Progenitor cell of endocrine pancreas (in vitro differentiated cells): ENCODE data around the gene SOX18. TPM values are rescaled to one million over a fixed set of nuclear protein-coding genes. Genes with fewer than 3 reads are reported as not detected.

Experiments used
- DNase-seq: peaks from one replicate; pipeline ENCODE4 v3.0.0; 2021; ENCODE audit warnings: low spot score; ENCODE audit not compliant: unreplicated experiment
- H3K27ac Mint-ChIP-seq: 2 replicates; pipeline ENCODE4 v1.8.0; 2021; ENCODE audit warnings: mild to moderate bottlenecking, moderate library complexity, mixed read lengths
- H3K27me3 Mint-ChIP-seq: 2 replicates; pipeline ENCODE4 v1.8.0; 2021; ENCODE audit warnings: mixed read lengths
- H3K36me3 Mint-ChIP-seq: 2 replicates; pipeline ENCODE4 v1.8.0; 2022; ENCODE audit warnings: mixed read lengths; ENCODE audit not compliant: insufficient read depth
- H3K4me1 Mint-ChIP-seq: 2 replicates; pipeline ENCODE4 v1.8.0; 2021; ENCODE audit warnings: low read depth, mixed read lengths
- H3K4me3 Mint-ChIP-seq: 2 replicates; pipeline ENCODE4 v1.8.0; 2021; ENCODE audit warnings: low read depth, mild to moderate bottlenecking, moderate library complexity, mixed read lengths
- H3K9me3 Mint-ChIP-seq: 2 replicates; pipeline ENCODE4 v1.8.0; 2021; ENCODE audit warnings: low read depth, mixed read lengths
- total RNA-seq: library from RNA; stranded (reverse); gene quantifications from 2 replicates; pipeline ENCODE4 v1.2.1, GENCODE V29; 2021
- TF ChIP-seq, protein P1 (sequence below): fragments of 200-600 bp; sonication (generic); IDR thresholded peaks from one replicate; pipeline ENCODE4 v1.5.0; 2021; ENCODE audit warnings: antibody characterized with exemption, mild to moderate bottlenecking; ENCODE audit not compliant: unreplicated experiment

Gene SOX18
- total RNA-seq, 1 donor from 2014 or later: not detected

DNA sequence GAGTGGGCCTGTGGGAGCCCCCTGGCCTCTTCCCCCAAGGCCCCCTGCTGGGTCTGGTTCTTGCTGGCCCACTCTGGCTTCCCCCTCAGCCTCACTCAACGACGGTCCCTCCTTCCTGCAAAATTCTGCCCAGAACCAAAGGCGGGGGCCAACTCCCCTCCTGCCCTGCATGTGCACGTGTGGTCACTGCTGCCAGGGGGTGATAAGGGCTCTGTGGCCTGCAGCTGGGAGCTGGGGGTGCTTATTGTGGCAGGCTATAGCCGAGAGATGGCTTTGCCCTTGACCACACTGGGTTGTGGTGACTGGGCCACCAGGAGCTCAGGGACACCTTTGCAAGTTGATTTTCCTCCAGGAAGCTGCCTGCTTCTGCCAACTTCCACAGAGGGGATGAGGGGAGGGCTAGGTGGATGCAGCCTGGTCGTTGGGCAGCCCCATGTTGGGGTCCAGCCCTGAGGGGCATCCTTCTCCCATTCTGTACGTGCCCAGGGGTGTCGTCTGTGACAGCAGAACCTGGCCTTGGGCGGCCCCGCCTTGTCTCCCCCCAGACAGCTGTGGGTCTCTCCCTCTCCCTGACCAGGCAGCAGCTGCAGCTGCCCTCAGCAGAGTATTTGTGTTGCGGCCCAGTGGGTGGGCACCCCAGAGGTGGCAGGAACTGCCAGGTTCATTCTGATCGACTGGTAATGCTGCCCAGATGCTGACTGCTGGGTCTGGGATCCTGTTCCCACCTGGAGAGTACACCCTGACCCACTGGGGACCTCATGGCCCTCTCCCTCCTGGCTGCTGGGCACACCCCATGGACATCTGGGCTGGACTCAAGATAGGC, 19.2 kb upstream of the SOX18 start:
- Mint-ChIP-seq H3K36me3 (no peaks in the 10 kb centered on the region), H3K4me3 (no peak overlapping the region), H3K4me1 (peaks cover 9% of the 10 kb centered on the region), H3K27ac (no peak overlapping the region), H3K9me3 (no peaks in the 10 kb centered on the region), H3K27me3 (no peaks in the 10 kb centered on the region)
- TF ChIP-seq, protein P1, sequence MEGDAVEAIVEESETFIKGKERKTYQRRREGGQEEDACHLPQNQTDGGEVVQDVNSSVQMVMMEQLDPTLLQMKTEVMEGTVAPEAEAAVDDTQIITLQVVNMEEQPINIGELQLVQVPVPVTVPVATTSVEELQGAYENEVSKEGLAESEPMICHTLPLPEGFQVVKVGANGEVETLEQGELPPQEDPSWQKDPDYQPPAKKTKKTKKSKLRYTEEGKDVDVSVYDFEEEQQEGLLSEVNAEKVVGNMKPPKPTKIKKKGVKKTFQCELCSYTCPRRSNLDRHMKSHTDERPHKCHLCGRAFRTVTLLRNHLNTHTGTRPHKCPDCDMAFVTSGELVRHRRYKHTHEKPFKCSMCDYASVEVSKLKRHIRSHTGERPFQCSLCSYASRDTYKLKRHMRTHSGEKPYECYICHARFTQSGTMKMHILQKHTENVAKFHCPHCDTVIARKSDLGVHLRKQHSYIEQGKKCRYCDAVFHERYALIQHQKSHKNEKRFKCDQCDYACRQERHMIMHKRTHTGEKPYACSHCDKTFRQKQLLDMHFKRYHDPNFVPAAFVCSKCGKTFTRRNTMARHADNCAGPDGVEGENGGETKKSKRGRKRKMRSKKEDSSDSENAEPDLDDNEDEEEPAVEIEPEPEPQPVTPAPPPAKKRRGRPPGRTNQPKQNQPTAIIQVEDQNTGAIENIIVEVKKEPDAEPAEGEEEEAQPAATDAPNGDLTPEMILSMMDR: no peak
- DNase-seq: no peak

DNA sequence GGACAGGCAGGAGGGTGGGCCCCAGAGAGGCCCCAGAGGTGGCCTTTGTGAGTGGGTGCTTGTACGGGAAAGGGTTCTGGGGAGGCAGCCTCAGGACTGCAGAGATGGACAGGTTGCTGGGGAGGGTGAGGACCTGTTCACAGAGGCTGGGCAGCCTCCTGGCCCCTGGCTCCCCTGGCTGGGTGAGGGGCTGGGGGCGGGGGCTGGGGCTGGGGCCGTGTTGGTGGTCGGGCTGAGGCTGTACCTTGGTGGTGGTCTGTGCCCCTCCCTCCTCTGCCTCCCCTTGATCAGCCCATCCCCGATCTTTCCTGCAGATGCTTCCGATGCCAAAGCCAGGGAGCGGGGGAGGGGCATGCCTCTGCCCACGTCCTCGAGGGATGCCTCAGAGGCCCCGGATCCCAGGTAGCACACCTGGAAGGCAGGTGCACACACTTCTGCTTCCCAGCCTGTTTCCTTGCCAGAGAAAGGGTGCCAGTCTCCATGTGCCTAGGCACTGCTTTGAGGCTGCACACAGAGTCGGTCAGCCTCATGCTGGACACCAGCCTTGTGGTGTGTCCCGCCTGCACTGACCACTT, 18.4 kb upstream of the SOX18 start:
- H3K36me3 Mint-ChIP-seq: no peaks in the 10 kb centered on the region
- no peaks in the 10 kb centered on the region for H3K27me3 Mint-ChIP-seq
- no peak overlapping the region for H3K27ac Mint-ChIP-seq
- H3K4me3 Mint-ChIP-seq: no peak overlapping the region
- H3K9me3 Mint-ChIP-seq: no peaks in the 10 kb centered on the region
- TF ChIP-seq, protein P1: no peak
- H3K4me1 Mint-ChIP-seq: peaks cover 9% of the 10 kb centered on the region
- DNase-seq: no peak

DNA sequence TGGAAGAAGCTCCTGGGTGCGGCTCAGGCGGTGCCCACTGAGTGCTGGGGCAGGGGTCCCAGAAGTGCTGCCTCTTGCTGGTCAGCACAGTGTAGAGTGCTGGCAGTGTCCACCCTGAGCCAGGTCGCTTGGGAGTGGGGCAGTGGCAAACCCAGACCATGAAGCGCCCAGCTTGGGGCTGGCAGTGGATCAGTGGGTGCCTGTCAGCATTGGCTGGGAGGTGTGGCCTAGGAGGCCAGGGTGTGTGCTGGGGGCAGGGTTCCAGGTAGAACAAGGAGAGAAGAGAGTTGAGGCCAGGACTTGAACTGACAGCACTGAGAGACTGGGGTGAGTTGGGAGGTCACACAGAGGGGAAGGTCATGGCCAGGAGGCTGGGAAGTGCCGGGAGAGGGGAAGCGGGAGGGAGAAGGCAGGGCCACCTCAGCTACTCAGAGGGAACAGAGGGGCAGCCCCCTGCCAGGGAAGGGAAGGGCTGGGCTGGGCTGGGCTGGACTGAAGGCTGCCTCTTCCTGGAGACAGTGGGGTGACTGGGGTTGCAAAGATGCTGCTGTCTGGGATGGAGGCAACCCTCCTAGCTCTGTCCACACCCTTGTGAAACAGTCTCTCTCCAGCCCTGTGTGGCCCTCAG, 17.7 kb upstream of the SOX18 start:
- H3K4me3 Mint-ChIP-seq: no peak overlapping the region

DNA sequence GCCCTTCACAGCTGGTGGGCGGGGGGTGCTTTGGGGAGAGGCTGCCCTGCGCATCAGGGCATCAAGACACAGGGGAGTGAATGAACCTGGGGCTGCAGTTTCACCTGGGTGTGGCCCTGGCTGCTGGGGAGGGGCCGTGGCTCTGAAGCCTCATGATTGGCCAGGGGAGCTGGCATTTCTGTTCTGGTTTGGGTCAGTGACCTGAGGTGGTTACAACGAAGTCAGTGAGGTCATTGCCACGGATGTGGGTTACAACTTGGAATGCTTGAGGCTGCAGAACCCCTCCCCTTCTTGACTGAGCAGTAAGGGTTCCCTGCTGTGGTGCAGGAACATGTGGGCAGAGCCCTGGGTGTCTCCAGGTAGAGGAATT, 16.5 kb upstream of the SOX18 start:
- TF ChIP-seq, protein P1: no peak
- Mint-ChIP-seq H3K27me3 (no peaks in the 10 kb centered on the region), H3K4me1 (peaks cover 15% of the 10 kb centered on the region), H3K36me3 (no peaks in the 10 kb centered on the region), H3K4me3 (no peak overlapping the region), H3K9me3 (no peaks in the 10 kb centered on the region), H3K27ac (no peak overlapping the region)
- no peak for DNase-seq

More for the DNA sequence above, 17.7 kb upstream of the SOX18 start:
- no peaks in the 10 kb centered on the region for H3K27me3 Mint-ChIP-seq
- no peaks in the 10 kb centered on the region for H3K36me3 Mint-ChIP-seq
- no peaks in the 10 kb centered on the region for H3K9me3 Mint-ChIP-seq
- H3K4me1 Mint-ChIP-seq: peaks cover 13% of the 10 kb centered on the region
- no peak for DNase-seq
- H3K27ac Mint-ChIP-seq: no peak overlapping the region
- TF ChIP-seq, protein P1: no peak

DNA sequence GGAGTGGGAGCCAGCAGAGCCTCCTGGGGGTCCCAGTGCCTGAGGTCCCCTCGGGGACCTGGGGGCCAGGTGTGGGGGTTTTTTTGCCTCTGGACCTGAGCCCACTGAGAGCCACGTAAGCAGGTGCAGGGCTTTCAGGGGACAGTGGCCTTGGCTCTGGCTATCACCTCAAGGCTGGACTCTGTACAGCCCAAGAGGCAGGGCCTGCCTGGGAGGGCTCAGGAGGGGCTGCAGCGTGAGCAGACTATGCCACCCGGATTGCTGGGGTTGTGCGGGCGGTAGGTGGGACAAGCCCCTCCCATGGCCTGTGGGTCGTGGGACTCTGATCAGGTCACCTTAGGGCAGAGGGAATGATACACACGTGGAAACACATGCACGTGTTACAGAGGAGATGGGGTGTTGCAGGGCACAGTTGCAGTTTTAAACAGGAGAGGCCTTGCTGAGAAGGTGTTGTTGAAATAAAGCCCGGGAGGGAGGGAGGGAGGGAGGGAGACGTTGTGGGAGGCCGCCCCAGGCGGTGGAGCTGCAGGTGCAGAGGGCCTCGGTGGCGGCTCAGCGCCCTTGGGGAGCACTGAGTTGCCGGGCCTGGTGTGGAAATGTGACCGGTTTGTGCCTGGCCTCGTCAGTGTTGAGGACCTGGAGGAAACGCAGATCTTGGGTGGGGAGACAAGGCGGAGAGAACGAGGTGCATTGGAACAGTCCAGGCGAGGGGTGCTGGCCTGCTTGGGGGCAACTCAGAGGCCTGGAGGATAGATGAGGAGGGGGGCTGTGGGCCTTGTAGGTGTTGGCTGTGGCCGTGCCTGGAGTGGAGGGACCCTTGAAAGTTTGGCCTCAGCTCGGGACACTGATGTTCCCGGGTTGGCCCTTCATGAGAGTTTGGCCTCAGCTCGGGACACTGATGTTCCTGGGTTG, 15.9 kb upstream of the SOX18 start:
- Mint-ChIP-seq H3K27ac (no peak overlapping the region), H3K9me3 (no peaks in the 10 kb centered on the region), H3K4me1 (peaks cover 15% of the 10 kb centered on the region), H3K4me3 (no peak overlapping the region), H3K36me3 (no peaks in the 10 kb centered on the region), H3K27me3 (no peaks in the 10 kb centered on the region)
- no peak for DNase-seq
- TF ChIP-seq, protein P1: no peak
